Fibroblast of peridontal ligament (primary cell): Measurements from ENCODE around the gene MSRB3.
"Not testable (repeated sequence)": the region's sequence is repeated elsewhere in the genome, so short reads cannot be mapped to it uniquely, and the experiment has no call there.

ENCODE experiments used
- DNase-seq: peaks from one replicate; pipeline ENCODE4 v3.0.0-alpha.2; 2010; ENCODE audit errors: extremely low read depth

MSRB3 gene

GRCh38 chr12:65457341-65457740, 178.9 kb downstream of the MSRB3 start:
- DNase-seq = not testable (repeated sequence)

DNA sequence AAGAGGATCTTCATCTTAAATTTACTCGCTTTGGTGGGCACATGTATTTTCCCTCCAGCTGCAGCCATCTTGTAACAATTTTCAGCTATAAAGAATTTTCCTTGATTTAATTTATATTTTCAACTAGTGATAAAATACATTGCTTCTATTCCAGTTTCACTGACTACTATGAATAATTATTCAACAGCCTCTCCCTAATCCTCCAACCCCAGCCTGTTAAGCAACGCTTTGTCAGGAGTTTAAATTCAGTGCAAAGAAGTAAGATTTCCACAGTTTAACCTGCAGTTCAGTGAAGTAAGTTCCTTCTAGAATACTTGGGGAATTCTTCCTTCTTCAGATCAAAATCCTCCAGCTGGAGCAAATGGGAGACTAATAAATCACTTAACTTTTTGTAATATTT, 180.2 kb downstream of the MSRB3 start:
- no peak for DNase-seq

- no peak for DNase-seq
Observed at GRCh38 chr12:65459545-65459944, 181.1 kb downstream of the MSRB3 start.

GRCh38 chr12:65460063-65460462, 181.6 kb downstream of the MSRB3 start:
- DNase-seq = no peak

GRCh38 chr12:65461017-65461416, 182.5 kb downstream of the MSRB3 start:
- DNase-seq = no peak

- DNase-seq = no peak
Observed at GRCh38 chr12:65462484-65462883, 184.0 kb downstream of the MSRB3 start.

DNA sequence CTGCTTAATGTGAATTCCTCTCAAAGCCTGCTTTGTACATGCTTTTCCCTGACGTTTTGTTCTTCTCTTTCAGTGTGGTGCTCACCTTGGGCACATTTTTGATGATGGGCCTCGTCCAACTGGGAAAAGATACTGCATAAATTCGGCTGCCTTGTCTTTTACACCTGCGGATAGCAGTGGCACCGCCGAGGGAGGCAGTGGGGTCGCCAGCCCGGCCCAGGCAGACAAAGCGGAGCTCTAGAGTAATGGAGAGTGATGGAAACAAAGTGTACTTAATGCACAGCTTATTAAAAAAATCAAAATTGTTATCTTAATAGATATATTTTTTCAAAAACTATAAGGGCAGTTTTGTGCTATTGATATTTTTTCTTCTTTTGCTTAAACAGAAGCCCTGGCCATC, 184.6 kb downstream of the MSRB3 start:
- DNase-seq = no peak

- no peak for DNase-seq
Observed at GRCh38 chr12:65463611-65464010, 185.1 kb downstream of the MSRB3 start.

- peak; percentile 99 for DNase-seq
Observed at GRCh38 chr12:65464930-65465329, 186.4 kb downstream of the MSRB3 start.

GRCh38 chr12:65465766-65466547, 187.5 kb downstream of the MSRB3 start:
- DNase-seq = no peak

- DNase-seq = peak; percentile 73
Observed at GRCh38 chr12:65466911-65467310, 188.4 kb downstream of the MSRB3 start.

DNA sequence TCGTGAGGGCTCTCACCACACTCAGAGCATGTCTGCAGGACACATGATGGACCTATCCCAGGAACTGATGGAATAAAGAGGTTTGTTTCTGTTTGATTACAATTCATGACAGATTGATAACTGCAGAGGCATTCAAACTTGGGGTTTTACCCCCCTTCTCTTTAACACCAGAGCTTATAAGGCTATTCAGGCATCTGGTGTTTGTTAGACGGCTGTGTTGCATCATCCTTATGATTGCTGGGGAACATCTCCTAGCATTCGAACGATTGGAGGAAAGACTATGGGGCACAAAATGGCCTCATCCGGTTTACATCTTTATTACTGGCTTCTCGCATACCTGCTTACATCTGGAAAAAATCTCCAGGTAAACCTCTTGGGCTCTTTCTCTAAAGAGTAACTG, 191.8 kb downstream of the MSRB3 start:
- peak; percentile 66 for DNase-seq

- no peak for DNase-seq
Observed at GRCh38 chr12:65472079-65472478, 193.6 kb downstream of the MSRB3 start.

GRCh38 chr12:65474831-65475230, 196.3 kb downstream of the MSRB3 start:
- DNase-seq = no peak

DNA sequence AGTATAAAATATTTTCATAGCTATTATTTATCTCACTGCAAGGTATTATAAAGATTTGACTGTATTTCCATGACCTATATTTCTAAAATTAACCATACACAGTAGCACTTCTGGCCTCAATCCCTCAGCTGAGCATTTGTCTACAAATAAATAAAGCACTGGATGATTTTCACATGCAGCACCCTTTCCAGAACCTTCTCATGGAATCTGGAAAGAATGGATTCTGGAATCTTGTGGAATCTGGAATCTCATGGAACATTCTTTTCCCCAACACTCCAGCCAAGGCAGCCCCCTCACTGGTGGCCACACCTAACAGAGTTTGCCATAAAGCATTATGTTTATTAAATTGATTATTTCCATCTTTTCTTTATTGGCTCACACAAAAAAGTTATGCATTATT, 199.2 kb downstream of the MSRB3 start:
- no peak for DNase-seq

DNA sequence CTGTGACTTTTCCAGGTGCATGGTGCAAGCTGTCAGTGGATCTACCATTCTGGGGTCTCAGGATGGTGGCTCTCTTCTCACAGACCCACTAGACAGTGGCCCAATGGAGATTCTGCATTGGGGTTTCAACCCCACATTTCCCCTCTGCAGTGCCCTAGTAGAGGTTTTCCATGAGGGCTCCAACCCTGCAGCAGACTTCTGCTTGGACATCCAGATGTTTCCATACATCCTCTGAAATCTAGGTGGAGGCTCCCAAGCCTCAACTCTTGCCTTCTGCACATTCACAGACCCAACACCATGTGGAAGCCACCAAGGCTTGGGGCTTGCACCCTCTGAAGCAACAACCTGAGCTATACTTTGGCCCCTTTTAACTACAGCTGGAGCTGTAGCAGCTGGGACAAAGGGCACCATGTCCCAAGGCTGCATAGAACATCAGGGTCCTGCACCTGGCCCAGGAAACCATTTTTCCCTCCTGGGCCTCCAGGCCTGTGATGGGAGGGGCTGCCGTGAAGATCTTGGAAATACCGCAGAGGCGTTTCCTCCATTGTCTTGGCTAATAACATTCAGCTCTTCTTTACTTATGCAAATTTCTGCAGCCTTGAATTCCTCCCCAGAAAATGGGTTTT, 205.5 kb downstream of the MSRB3 start:
- DNase-seq = not testable (repeated sequence)

- no peak for DNase-seq
Observed at GRCh38 chr12:65488197-65488596, 209.7 kb downstream of the MSRB3 start.

DNA sequence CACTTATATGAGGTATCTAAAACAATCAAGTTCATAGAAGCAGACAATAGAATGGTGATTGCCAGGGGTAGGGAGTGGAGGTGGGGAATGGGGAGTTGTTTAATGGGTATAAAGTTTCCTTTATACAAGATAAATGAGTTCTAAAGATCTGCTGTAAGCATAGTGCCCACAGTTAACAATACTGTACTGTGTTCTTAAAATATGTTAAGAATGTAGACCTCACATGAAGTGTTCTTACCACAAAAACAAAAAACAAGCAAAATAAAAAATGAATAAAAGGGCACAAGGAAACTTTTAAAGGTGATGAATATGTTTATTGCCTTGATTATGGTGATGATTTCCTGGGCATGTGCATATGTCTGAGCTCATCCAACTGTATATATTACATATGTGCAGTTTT, 211.8 kb downstream of the MSRB3 start:
- no peak for DNase-seq

DNA sequence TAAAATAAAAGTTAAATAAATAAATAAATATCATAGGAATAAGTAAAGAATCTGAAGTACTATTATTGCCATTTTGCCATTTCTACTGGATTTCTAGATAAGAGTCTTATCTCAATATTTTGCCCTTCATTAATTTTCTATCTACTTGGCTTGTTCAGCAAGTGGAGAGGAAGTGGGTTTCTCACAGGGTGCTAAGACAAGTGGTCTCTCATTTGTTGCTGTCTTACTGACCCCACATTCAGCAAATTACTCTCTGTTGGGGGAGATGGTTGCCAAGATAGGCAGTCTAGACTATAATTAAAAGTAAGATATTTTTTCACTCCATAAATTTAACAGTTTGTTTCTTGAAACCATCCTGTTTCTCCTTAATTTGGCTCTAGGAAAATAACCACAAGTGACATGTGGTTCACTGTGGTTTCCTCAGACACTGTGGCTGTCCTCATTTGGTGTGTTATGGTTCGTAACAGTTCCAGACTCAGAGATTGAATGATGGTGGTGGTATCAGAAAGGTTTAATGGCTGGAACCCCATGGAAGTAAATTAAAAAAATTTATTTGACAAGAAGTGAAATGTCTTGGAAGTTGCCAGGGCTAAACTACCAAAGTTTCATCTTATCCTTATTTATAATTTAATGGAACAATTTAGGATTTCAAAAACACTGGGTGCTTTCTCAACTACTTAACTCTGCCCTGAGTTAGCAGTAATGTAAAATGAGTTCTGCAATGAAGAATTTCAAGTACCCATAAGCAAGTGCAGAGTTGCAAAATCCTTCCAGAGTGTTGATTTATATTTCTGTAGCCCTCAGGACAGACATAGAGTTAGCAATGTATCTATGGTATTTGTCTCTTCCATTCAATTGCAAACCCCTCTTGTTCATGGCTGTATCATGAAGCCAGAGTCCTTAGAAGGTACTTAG, 214.8 kb downstream of the MSRB3 start:
- no peak for DNase-seq

- DNase-seq = no peak
Observed at GRCh38 chr12:65493913-65494245, 215.4 kb downstream of the MSRB3 start.

GRCh38 chr12:65494537-65494936, 216.1 kb downstream of the MSRB3 start:
- no peak for DNase-seq

GRCh38 chr12:65495233-65495632, 216.8 kb downstream of the MSRB3 start:
- DNase-seq = peak; percentile 39

DNA sequence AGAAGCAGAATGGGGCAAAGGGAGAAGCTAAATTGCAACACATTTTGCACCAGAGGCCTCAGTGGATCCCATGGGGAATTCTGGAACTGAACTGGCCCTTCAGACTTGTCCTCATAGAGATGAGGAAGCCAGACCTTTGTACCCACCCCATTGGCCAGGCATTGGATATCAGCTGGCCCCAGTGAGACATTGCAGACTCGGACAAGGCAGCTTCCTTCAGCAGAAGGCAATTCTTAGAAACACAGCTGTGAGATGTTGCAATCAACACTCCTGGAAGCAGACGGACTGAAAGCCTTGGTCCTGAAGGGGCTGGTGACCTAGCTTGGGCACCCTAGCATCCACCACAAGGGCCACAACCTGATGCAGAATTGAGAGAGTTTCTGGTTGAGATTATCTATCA, 218.1 kb downstream of the MSRB3 start:
- DNase-seq = peak; percentile 35
